MG63 (cell line): Measurements from ENCODE around the gene ALKAL2. TPM values are rescaled to one million over a fixed set of nuclear protein-coding genes. Genes with fewer than 3 reads are reported as not detected.

ENCODE experiments used
- DNase-seq: peaks from one replicate; pipeline ENCODE4 v3.0.0-alpha.2; 2020
- H3K27me3 ChIP-seq: fragments of 250-450 bp; sonication (Bioruptor Pico); 2 replicates; pipeline ENCODE4 v1.5.1; 2020; ENCODE audit warnings: mild to moderate bottlenecking, moderate library complexity
- H3K36me3 ChIP-seq: fragments of 250-450 bp; sonication (Bioruptor Pico); 2 replicates; pipeline ENCODE4 v1.5.1; 2020; ENCODE audit warnings: mild to moderate bottlenecking, moderate library complexity
- H3K4me3 ChIP-seq: fragments of 250-450 bp; sonication (Bioruptor Pico); 2 replicates; pipeline ENCODE4 v1.5.1; 2020; ENCODE audit warnings: mild to moderate bottlenecking, moderate library complexity
- H3K9me3 ChIP-seq: fragments of 250-450 bp; sonication (Bioruptor Pico); 2 replicates; pipeline ENCODE4 v1.5.1; 2020; ENCODE audit warnings: mild to moderate bottlenecking, moderate library complexity
- total RNA-seq: library from RNA; depleted of rRNA; stranded (reverse); fragments of >200 nt; shearing (Covaris generic); gene quantifications from 2 replicates; pipeline ENCODE4 v1.2.3, GENCODE V29; 2014; ENCODE audit warnings: low replicate concordance

ALKAL2 gene
- total RNA-seq, 1 experiment from 2014 or later, result not detected

DNA sequence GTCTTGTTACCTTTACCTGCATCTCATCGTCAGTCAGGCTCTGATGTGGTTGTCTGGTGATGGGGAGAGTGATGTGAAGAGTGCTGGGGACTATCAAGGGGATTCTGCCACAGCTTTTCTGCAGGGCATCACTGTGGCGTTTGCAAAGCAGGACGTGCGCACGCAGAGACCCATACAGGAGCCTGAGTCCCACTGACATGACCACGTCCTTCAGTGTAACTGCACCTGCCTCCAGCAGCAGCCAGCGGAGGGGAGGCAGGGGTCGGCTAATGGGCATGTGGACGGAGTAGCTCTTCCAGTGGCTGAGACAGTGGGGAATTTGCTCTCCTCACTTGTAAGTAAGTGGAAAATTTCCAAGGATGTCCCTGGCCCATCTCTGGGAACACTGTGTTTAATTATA lies 6.5 kb downstream of the ALKAL2 start:
- Histone ChIP-seq H3K4me3 (no peak overlapping the region), H3K27me3 (no peaks in the 10 kb centered on the region), H3K36me3 (peaks cover 40% of the 10 kb centered on the region), H3K9me3 (no peaks in the 10 kb centered on the region)
- DNase-seq, result no peak

DNA sequence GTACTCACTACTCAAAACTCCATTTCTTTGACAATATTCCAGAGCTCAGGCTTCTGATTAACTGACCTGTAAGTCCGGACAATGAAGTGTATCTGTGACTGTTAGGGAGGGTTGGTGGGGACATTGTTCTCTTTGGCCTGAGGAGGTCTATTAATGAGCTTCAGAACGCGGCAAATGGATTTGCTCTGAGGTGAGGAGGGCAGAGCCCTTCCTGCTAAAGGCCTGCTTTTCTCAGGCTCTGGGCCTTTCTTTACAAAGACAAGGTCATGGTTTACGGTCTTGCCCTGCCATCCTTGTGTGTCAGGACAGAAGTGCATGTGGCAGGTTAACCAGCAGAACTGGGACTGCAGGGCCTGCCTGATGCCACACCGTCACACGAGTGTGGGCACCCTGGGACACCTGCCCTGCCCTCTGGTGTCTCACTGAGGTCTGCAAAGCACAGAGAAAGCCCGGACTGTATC lies 7.2 kb downstream of the ALKAL2 start:
- DNase-seq, result no peak
- Histone ChIP-seq H3K4me3 (no peak overlapping the region), H3K36me3 (peaks cover 46% of the 10 kb centered on the region), H3K27me3 (no peaks in the 10 kb centered on the region), H3K9me3 (no peaks in the 10 kb centered on the region)

DNA sequence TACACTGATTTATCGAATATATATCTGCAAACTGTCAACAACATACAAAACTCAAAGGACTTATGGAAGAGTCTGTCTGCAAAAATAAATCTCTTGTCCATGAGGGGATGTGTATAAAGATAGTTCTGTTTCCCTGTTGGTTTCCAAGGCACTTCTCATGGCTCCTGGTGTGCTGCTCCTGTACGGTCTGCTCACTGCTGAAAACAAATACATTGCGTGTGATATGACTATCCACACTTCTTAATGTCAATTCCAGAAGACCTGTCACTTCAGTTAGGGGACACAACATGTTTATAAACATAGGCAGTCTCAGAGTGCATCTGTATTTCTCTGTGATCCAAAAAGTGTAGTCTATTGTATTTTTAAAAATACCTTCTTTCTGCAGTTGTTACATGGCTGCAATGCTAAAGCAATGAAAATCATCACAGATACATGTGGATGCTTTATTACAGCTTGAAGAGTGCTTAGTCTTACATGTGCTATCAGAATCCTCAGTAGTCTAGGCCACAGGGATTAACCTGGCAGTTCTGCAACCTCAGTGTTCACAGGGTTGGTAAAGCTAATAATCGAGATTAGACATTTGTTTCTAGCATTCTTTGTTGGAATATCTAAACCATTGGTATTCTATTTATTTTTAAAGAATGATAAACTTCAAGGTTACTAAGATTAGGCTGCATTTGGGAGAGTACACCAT lies 7.8 kb downstream of the ALKAL2 start:
- no peak overlapping the region for H3K4me3 ChIP-seq
- no peaks in the 10 kb centered on the region for H3K9me3 ChIP-seq
- peaks cover 49% of the 10 kb centered on the region for H3K36me3 ChIP-seq
- no peaks in the 10 kb centered on the region for H3K27me3 ChIP-seq
- DNase-seq, result no peak

DNA sequence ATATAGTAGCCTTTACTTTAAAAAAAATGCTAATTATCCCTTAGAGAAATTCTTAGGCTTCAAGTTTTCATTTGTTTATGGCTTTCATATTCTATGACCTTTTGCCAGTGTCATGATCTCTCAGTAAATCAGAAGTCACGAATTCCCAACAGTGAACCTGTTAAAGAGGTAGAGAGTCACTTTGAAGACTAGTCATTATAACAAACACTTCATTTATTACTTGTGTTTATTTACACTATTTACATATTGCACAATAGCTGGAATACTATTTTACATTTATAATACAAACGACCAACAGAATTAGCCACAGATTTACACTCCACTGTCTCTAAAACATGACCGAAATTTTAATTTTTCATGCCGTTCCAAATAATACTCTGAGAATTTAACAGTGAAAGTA lies 8.5 kb downstream of the ALKAL2 start:
- H3K9me3 ChIP-seq, result no peaks in the 10 kb centered on the region
- no peaks in the 10 kb centered on the region for H3K27me3 ChIP-seq
- no peak for DNase-seq
- H3K4me3 ChIP-seq, result no peak overlapping the region
- peaks cover 54% of the 10 kb centered on the region for H3K36me3 ChIP-seq

DNA sequence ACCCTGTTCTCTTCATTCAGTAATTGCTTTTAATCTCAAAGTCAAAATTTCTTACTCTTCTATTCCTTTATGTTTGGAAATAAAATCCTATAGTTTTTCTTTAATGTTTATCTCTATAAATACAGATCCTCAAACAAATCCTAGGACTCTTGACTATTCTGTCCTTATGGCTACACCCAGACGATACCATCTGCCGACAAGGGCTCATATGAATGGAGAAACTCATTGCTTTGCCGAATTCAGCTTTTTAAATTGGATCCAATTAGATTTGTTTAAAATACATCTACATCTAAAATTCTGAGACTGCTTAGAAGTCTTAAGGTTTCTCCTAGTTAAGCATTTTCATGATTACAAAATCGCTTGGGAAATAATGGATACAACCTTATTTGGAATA lies 9.0 kb downstream of the ALKAL2 start:
- Histone ChIP-seq H3K9me3 (no peaks in the 10 kb centered on the region), H3K36me3 (peaks cover 59% of the 10 kb centered on the region), H3K27me3 (no peaks in the 10 kb centered on the region), H3K4me3 (no peak overlapping the region)
- DNase-seq, result no peak

GRCh38 chr2:278312-278926 lies 9.5 kb downstream of the ALKAL2 start:
- Histone ChIP-seq H3K9me3 (no peaks in the 10 kb centered on the region), H3K4me3 (no peak overlapping the region), H3K27me3 (no peaks in the 10 kb centered on the region), H3K36me3 (peaks cover 61% of the 10 kb centered on the region)
- no peak for DNase-seq

- H3K36me3 ChIP-seq, result peaks cover 67% of the 10 kb centered on the region
- H3K4me3 ChIP-seq, result no peak overlapping the region
- DNase-seq, result no peak
- no peaks in the 10 kb centered on the region for H3K9me3 ChIP-seq
- no peaks in the 10 kb centered on the region for H3K27me3 ChIP-seq
Measured at GRCh38 chr2:275466-275865, 12.4 kb downstream of the ALKAL2 start.

GRCh38 chr2:274503-274902 lies 13.4 kb downstream of the ALKAL2 start:
- DNase-seq, result no peak
- H3K27me3 ChIP-seq, result no peaks in the 10 kb centered on the region
- H3K36me3 ChIP-seq, result peaks cover 61% of the 10 kb centered on the region
- no peaks in the 10 kb centered on the region for H3K9me3 ChIP-seq
- no peak overlapping the region for H3K4me3 ChIP-seq

GRCh38 chr2:273333-273732 lies 14.6 kb downstream of the ALKAL2 start:
- peaks cover 53% of the 10 kb centered on the region for H3K36me3 ChIP-seq
- H3K9me3 ChIP-seq, result no peaks in the 10 kb centered on the region
- H3K27me3 ChIP-seq, result no peaks in the 10 kb centered on the region
- no peak for DNase-seq
- no peak overlapping the region for H3K4me3 ChIP-seq

DNA sequence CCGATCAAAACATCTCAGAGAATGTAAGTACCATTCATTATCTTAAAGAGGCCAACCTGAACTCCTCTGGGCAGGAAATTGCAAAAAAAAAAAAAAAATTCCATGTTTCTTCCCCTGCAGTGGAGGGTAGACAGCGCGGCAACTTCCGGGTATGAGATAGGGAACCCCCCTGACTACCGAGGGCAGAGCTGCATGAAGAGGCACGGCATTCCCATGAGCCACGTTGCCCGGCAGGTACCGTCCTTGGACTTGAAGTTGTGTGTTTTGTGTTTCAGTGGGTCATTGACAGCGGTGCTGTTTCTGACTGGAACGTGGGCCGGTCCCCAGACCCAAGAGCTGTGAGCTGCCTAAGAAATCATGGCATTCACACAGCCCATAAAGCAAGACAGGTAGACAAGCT lies 16.0 kb downstream of the ALKAL2 start:
- Histone ChIP-seq H3K4me3 (no peak overlapping the region), H3K27me3 (no peaks in the 10 kb centered on the region), H3K9me3 (no peaks in the 10 kb centered on the region), H3K36me3 (peaks cover 49% of the 10 kb centered on the region)
- DNase-seq, result no peak

DNA sequence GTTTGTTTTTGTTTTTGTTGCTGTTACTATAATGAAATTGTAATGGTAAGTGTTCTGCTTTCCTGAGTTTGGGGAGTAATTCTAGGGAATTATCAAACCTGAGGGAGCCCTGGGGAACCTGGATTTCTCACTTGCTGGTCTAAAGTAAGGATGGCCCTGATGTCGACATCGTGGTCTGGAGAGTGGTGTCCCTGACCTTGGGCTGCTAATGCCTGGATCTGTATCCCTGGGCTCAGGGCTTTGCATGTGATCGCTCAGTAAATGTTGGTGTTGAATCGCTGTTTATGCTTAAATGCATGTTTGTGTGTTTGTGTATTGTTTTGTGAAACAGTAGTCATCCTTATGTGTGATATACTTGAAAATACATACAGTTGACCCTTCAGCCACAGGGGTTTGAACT lies 17.0 kb downstream of the ALKAL2 start:
- no peak for DNase-seq
- Histone ChIP-seq H3K36me3 (peaks cover 47% of the 10 kb centered on the region), H3K9me3 (no peaks in the 10 kb centered on the region), H3K27me3 (no peaks in the 10 kb centered on the region), H3K4me3 (no peak overlapping the region)

GRCh38 chr2:269356-270030 lies 18.4 kb downstream of the ALKAL2 start:
- H3K9me3 ChIP-seq, result no peaks in the 10 kb centered on the region
- H3K36me3 ChIP-seq, result peaks cover 40% of the 10 kb centered on the region
- DNase-seq, result no peak
- H3K27me3 ChIP-seq, result no peaks in the 10 kb centered on the region
- no peak overlapping the region for H3K4me3 ChIP-seq

- Histone ChIP-seq H3K4me3 (no peak overlapping the region), H3K27me3 (no peaks in the 10 kb centered on the region), H3K36me3 (peaks cover 31% of the 10 kb centered on the region), H3K9me3 (no peaks in the 10 kb centered on the region)
- DNase-seq, result no peak
Measured at GRCh38 chr2:268323-268722, 19.6 kb downstream of the ALKAL2 start.

DNA sequence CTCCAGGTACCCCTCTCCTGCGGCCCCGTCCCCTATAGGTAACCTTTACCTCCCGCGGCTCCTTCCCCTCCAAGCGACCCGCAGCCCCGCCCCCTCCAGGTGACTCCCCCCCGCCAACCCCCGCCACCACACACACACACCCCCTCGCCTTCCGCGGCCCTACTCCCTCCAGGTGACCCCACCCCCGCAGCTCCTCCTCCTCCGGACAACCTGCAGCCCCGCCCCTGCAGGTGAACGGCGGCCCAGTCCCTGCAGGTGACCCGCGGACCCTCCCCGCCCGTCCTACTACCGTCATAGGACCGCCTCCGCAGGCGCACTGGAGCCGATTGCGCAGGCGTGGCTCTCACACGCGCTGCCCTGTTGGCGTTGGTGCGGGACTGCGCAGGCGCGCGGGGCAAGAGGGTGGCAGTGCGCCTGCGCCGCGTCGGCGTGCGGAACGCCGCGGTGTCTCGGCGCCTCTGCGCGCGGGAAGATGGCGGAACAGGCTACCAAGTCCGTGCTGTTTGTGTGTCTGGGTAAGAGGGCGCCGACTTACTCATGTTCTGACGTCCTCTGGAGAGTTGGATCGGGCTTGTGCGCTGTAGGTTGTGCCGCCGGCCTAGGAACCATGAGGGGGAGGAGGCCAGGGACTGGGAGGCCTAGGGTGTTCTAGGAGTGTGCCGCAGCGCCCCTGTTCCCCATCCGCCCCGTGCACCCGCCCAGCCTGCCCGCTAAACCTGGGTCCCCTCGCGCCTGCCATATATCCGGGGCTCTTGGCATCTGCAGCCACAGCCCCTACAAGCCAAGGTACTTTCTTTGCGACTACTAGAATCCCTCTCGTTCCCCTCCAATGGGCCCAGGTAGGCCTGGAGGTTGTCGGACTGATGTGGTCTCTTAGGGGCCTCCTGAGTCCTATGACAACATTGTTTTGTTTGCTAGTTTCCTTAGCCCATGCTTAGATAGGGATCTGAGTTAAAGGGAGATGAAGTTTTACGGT lies 23.1 kb downstream of the ALKAL2 start, which contains the start of gene ACP1:
ACP1 (plus strand) TSS at position 455 of the 976 bp plus-strand sequence; CDS start at position 473, 18 bp downstream.
- Histone ChIP-seq H3K4me3 (peak within 1 kb of the TSS; percentile 76), H3K36me3 (peaks cover 31% of the 10 kb centered on the region), H3K27me3 (no peaks in the 10 kb centered on the region), H3K9me3 (0 out of 2 replicates have a peak, but pooled peaks cover 2% of the 10 kb centered on the region)
- peak; percentile 89 for DNase-seq

- peak within 1 kb of the TSS; percentile 76 for H3K4me3 ChIP-seq
- H3K36me3 ChIP-seq, result peaks cover 31% of the 10 kb centered on the region
- DNase-seq, result no peak
- H3K27me3 ChIP-seq, result no peaks in the 10 kb centered on the region
- H3K9me3 ChIP-seq, result peaks cover 2% of the 10 kb centered on the region; the same call in 1 of the 2 replicates
Measured at GRCh38 chr2:263774-264492, 24.0 kb downstream of the ALKAL2 start, which contains the start of gene SH3YL1. TSS of gene SH3YL1 (minus strand) at chr2:264032. CDS start at chr2:263984, 48 bp downstream.
